IPS DF 6.9 (cell line): ENCODE data around the gene LCP2.

ENCODE experiments used
- DNase-seq: peaks from one replicate; pipeline ENCODE4 v3.0.0-alpha.2; 2013; ENCODE audit warnings: low read depth, low spot score
- H3K27ac ChIP-seq: one replicate; pipeline ENCODE4 v1.5.1; 2013; ENCODE audit warnings: low read length, control low read depth
- H3K27me3 ChIP-seq: 2 replicates; pipeline ENCODE4 v1.6.1; 2013; ENCODE audit warnings: mild to moderate bottlenecking, low read length; ENCODE audit not compliant: control insufficient read depth, insufficient read depth
- H3K36me3 ChIP-seq: 2 replicates; pipeline ENCODE4 v1.6.1; 2013; ENCODE audit warnings: low read length; ENCODE audit not compliant: control insufficient read depth, insufficient read depth
- H3K4me1 ChIP-seq: 2 replicates; pipeline ENCODE4 v1.6.1; 2013; ENCODE audit warnings: low read length; ENCODE audit not compliant: control insufficient read depth, insufficient read depth
- H3K4me3 ChIP-seq: 2 replicates; pipeline ENCODE4 v1.5.1; 2013; ENCODE audit warnings: mild to moderate bottlenecking, low read length
- H3K9me3 ChIP-seq: 2 replicates; pipeline ENCODE4 v1.6.1; 2013; ENCODE audit warnings: low read length, inconsistent platforms; ENCODE audit not compliant: control insufficient read depth, insufficient read depth
- WGBS: extraction: QIAGEN DNeasy Blood & Tissue Kit; methylation state at CpG from one replicate; pipeline ENCODE4 v1.1.7; 2013; ENCODE audit warnings: mixed read lengths, missing lambda C conversion rate; ENCODE audit not compliant: insufficient read length, insufficient coverage; 5-methylcytosine and 5-hydroxymethylcytosine counted together

LCP2 gene

DNA sequence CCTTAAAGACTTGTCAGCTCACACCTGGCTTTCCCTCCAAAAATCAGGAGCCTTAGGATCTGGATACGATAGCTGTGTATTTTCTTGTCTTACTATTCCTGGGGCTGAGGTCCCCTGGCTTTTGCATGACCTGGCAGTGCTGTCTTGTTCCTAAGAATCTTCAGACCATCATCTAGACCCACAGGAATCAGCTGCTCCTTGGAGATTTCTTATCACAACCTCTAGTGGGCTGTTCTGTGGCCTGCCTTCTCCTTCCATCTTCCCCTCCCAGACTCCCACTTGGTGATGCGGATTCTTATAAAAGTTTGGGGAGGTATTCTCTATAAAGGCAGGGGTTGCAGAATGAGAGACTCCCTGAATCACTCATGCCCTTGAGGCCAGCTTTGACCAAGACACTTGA lies 21.4 kb downstream of the LCP2 start:
- no CpG with 5 or more reads among the region's 2 CpGs for WGBS
- Histone ChIP-seq H3K4me1 (peaks cover 12% of the 10 kb centered on the region), H3K4me3 (no peak overlapping the region), H3K27ac (no peak overlapping the region), H3K36me3 (no peaks in the 10 kb centered on the region), H3K9me3 (no peaks in the 10 kb centered on the region), H3K27me3 (no peaks in the 10 kb centered on the region)
- no peak for DNase-seq

DNA sequence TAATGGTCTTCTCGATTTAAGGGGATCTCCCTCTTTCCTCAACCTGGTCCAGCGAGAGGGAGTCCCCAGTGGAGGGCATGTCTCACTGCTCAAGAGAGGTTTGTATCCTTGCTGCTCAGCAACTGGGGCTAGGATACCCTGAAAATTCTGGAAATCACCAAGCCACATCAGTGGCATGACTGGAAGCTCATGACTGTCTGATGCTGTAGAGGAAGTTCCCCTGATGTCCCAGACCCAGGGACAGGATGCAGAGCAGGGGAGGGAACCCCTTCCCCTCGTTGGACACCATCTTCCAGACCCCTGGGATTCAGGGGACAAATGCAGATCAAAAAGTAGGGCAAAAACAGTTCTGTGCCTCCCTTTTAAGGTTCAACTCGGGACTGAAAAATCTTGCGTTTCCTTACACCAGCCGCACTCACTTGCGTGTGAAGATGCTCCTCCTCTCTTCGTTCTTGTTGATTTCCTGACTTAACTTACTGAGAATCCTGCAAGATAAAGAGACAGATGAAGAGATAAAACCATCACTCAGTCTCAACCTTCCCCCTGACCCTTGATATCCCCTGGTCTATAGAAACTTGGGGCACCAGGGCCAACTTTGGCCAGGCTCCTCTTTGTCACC lies 22.1 kb downstream of the LCP2 start:
- Histone ChIP-seq H3K36me3 (no peaks in the 10 kb centered on the region), H3K4me3 (no peak overlapping the region), H3K27me3 (no peaks in the 10 kb centered on the region), H3K27ac (no peak overlapping the region), H3K9me3 (no peaks in the 10 kb centered on the region), H3K4me1 (peaks cover 12% of the 10 kb centered on the region)
- DNase-seq, result no peak
- no CpG with 5 or more reads among the region's 8 CpGs for WGBS

DNA sequence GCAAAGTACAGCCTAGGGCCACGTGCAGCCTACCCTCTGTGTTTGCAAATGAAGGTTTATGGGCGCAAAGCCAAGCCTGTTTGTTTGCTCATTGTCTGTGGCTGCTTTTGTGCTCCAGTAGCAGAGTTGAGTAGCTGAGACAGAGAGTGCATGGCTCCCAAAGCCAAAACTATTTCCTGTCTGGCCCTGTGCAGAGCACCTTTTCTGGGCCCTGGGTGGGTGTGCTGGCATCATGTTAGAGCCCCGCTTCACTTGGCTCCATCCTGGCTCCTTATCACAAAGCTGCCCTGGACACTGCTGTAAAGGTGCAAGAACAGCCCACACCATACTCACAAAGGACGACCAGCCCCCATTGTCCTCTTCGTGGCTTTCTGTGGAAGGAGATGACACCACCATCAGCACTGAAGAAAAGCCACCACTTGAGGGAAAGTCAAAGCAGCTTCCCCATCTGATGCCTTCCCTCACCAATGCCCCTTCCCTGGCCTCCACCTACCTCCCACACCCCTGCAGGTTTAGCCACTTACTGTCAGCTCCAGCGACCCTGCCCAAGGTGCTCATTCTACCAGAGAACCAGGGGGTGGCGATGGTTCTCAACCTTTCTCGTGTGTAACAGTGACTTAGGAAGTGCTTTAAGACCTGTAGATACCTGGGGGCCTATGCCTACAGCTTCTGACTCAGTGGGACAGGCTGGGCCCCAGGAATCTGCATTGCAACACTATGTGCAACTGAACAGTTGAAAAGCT lies 23.4 kb downstream of the LCP2 start:
- no CpG with 5 or more reads among the region's 8 CpGs for WGBS
- no peak overlapping the region for H3K4me3 ChIP-seq
- DNase-seq, result no peak
- H3K9me3 ChIP-seq, result no peaks in the 10 kb centered on the region
- peaks cover 11% of the 10 kb centered on the region for H3K4me1 ChIP-seq
- H3K27me3 ChIP-seq, result no peaks in the 10 kb centered on the region
- no peak overlapping the region for H3K27ac ChIP-seq
- H3K36me3 ChIP-seq, result no peaks in the 10 kb centered on the region

DNA sequence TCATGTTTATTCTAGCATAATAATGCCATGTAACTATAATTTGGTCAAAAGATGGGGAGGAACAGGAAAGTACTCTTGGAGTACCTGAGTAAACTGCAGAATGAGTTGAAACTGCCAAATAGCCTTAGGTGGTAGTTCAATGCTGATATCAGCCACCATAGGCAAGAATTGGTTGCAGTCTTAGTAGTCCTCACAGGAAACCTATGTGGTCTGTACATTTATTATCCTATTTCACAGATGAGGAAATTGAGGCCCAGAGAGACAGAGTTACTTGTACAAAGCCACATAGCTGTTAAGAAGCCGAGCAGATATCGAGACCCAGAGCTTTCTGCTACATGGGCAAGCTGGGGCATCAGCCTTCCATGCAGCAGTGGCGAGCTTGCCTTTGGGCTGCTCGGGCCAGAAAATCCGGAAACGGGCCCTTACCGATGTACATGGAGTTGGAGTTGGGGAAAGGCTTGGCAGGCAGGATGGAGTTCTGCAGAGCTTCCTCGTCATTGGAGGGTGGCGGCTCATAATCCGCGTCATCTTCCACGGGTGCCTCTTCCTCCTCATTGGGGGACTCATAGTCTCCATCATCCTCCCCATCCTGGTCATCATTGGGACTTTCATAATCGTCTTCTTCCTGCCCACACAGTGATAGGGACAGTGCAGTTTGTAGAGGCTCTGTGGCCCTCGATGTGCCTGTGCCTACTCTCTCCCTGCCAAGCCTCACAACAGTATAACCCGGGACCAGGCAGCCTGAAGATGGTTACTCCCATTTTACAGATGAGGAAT lies 27.1 kb downstream of the LCP2 start:
- no peak overlapping the region for H3K27ac ChIP-seq
- no peak for DNase-seq
- WGBS, result no CpG with 5 or more reads among the region's 15 CpGs
- no peaks in the 10 kb centered on the region for H3K9me3 ChIP-seq
- no peaks in the 10 kb centered on the region for H3K27me3 ChIP-seq
- H3K4me1 ChIP-seq, result peaks cover 3% of the 10 kb centered on the region; the same call in 1 of the 2 replicates
- H3K36me3 ChIP-seq, result no peaks in the 10 kb centered on the region
- H3K4me3 ChIP-seq, result no peak overlapping the region

DNA sequence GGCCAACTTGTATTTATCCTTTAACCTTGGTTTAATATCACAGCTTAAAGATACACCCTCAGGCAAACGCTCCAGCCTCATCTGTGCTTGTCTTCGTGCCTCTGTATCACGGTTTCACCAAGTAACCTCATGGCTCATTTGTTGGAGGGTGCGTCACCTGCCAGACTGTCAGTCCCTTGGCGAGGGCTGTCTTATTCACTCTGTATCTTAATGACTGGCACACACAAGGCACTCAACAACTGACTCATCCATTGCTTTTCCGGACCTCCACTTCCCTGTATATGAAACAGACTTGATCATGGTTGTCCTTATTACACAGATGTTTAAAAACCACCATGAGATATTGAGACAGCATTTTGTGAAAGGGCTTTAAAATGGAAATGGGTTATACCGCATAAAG lies 28.0 kb downstream of the LCP2 start:
- H3K4me3 ChIP-seq, result no peak overlapping the region
- no peak for DNase-seq
- H3K27me3 ChIP-seq, result no peaks in the 10 kb centered on the region
- H3K36me3 ChIP-seq, result no peaks in the 10 kb centered on the region
- H3K27ac ChIP-seq, result no peak overlapping the region
- H3K9me3 ChIP-seq, result no peaks in the 10 kb centered on the region
- WGBS, result no CpG with 5 or more reads among the region's 7 CpGs
- H3K4me1 ChIP-seq, result peaks cover 3% of the 10 kb centered on the region; the same call in 1 of the 2 replicates

DNA sequence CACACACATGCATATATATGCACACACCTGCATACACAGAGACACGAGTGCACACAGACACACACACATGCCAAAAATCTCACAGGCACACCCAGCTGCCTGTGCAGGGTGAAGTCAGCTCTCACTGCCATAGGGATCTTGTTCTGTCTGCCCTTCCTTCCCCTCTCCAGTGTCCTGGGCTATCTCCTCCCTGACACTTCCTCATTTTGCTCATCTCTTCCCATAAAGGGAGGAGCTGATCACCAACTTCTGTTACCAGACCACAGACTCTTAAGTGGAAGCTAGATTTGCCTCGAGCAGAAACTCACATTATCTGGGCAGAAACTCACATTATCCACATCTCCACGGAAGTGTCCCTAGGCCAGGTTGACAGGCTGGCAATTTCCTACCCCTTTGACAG lies 28.7 kb downstream of the LCP2 start:
- Histone ChIP-seq H3K9me3 (no peaks in the 10 kb centered on the region), H3K36me3 (no peaks in the 10 kb centered on the region), H3K4me3 (no peak overlapping the region), H3K4me1 (peaks cover 3% of the 10 kb centered on the region; the same call in 1 of the 2 replicates), H3K27me3 (no peaks in the 10 kb centered on the region), H3K27ac (no peak overlapping the region)
- no CpG with 5 or more reads among the region's 3 CpGs for WGBS
- no peak for DNase-seq

DNA sequence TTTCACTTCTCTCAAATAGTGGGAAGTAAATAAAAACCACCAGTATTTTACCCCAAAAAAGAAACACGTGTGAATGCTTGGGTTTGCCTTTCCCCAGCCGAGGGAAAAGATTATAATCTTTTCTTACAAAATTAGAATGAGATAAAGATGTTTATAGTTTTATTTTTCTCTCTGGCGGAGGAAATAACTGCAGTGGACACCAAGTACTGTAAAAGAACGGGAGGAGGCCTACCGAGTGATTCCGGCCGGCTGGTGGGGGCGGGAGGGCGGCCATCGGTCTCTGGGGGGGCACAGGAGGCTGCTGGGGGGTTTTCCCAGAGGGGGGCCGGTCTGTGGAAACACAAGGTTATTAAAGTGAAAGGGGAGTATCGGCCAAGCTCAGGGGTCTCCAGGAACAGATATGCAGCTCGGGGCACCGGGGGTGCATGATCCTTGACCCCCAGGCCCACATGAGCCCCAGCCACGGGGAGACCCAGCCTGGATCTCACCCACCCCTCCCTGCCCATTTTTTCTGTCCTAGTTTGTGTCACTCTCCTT lies 29.4 kb downstream of the LCP2 start:
- no peak for DNase-seq
- Histone ChIP-seq H3K4me1 (peaks cover 3% of the 10 kb centered on the region; the same call in 1 of the 2 replicates), H3K27ac (no peak overlapping the region), H3K4me3 (no peak overlapping the region), H3K27me3 (no peaks in the 10 kb centered on the region), H3K36me3 (no peaks in the 10 kb centered on the region), H3K9me3 (no peaks in the 10 kb centered on the region)
- no CpG with 5 or more reads among the region's 15 CpGs for WGBS

DNA sequence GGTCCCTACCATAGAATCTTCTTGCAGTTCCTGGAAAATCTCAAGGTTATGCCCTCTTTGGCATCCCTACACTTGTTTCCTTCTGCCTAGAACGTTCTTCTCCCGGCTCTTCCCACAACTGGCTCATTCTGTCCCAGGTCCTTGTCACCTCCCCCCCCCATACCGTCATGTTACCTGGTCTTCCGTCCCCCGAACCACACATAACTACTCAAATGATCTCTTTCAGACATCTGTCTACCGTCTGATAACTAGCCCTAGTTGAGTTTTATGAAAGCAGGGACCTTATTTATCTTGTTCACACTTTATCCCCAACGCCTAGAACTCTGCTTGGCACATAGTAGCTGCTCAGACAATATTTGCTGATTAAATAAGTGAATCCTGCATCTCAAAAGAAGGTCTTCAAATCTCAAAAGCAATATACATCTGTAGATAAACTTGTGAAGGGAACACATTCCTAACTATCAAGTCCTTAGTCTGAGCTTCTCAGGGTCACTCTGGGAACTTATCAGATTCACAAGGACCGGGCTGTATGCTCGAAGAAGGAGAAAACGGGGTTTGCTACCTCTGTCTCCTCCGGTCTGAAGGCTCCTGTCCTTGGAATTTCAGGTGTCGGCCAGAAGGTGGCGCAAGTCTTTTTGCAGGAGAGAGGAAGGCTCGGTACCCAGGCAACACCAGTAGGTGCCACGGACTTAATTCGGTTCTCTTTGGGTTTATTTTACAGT lies 30.0 kb downstream of the LCP2 start:
- peak; percentile 79 for DNase-seq
- no peaks in the 10 kb centered on the region for H3K36me3 ChIP-seq
- no peak overlapping the region for H3K27ac ChIP-seq
- no peaks in the 10 kb centered on the region for H3K27me3 ChIP-seq
- H3K4me1 ChIP-seq, result peaks cover 3% of the 10 kb centered on the region; the same call in 1 of the 2 replicates
- WGBS, result no CpG with 5 or more reads among the region's 16 CpGs
- H3K4me3 ChIP-seq, result no peak overlapping the region
- no peaks in the 10 kb centered on the region for H3K9me3 ChIP-seq

DNA sequence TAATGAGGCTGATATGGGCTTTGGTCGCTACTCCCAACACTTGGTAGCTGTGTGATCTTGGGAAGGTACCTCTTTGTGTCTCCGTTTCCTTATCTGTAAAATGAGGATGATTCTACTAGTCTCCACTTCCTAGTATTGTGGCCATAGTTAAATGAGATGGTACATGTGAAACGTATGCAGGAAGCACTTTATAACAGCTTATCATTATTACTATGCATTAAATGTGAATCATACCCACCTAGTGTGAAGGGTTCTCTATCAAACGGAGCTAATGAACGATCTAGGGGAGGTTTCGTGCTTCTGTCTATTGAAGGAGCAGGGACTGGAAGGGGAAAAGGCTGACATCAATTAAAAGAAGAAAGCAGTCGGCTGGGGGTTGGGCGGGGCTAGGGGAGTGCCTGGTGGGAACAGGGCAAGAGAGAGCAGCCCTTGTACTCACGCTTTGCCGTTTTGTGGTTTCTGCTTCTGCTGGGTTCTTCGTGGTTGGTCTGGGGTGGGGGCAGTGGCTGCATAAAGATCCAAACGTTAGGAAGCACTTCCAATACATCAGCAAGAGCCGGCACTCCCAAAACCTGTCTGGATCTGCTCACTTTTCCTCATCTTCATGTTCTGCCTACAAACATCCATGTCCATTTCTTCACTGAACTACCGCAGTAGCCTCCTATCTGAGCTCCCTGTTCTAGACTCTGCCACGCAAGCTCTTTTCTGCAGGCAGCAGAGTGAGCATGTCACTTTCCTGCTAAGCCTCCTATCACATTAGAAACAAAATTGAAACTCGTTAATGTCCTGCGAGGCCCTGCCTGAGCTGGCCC lies 30.8 kb downstream of the LCP2 start:
- H3K27me3 ChIP-seq, result no peaks in the 10 kb centered on the region
- H3K27ac ChIP-seq, result no peak overlapping the region
- DNase-seq, result no peak
- peaks cover 4% of the 10 kb centered on the region; the same call in 1 of the 2 replicates for H3K4me1 ChIP-seq
- H3K4me3 ChIP-seq, result no peak overlapping the region
- WGBS, result no CpG with 5 or more reads among the region's 17 CpGs
- H3K36me3 ChIP-seq, result no peaks in the 10 kb centered on the region
- H3K9me3 ChIP-seq, result no peaks in the 10 kb centered on the region
